Stimulated activated CD8-positive, alpha-beta memory T cell treated with anti-CD3 and anti-CD28 coated beads, Interleukin-12 subunit alpha, Interleukin-12 subunit beta, amount 100 ng/mL, for 24 hours (primary cell): ENCODE measurements around the gene ZBTB5.

ENCODE experiments used
- DNase-seq: peaks from one replicate; pipeline ENCODE4 v3.0.0-alpha.2; 2020; ENCODE audit errors: extremely low read depth

Gene ZBTB5

GRCh38 chr9:37424686-37425297 is 40.5 kb downstream of the ZBTB5 start:
- no peak for DNase-seq

GRCh38 chr9:37424204-37424685 is 41.0 kb downstream of the ZBTB5 start:
- no peak for DNase-seq

GRCh38 chr9:37423508-37423907 is 41.7 kb downstream of the ZBTB5 start:
- DNase-seq, result no peak

- DNase-seq, result peak; percentile 79
These were observed 42.8 kb downstream of the ZBTB5 start, which contains the start of gene GRHPR for GRCh38 chr9:37422289-37423104. TSS of gene GRHPR (plus strand) at chr9:37422696. CDS start at chr9:37422751, 55 bp downstream.

GRCh38 chr9:37421914-37422288 is 43.3 kb downstream of the ZBTB5 start:
- DNase-seq, result no peak

- no peak for DNase-seq
These were observed 44.7 kb downstream of the ZBTB5 start for GRCh38 chr9:37420271-37421215.

GRCh38 chr9:37419204-37419603 is 46.0 kb downstream of the ZBTB5 start:
- DNase-seq, result no peak

- no peak for DNase-seq
These were observed 47.2 kb downstream of the ZBTB5 start for GRCh38 chr9:37417857-37418618.

- DNase-seq, result no peak
These were observed 47.9 kb downstream of the ZBTB5 start for GRCh38 chr9:37417252-37417803.

- DNase-seq, result peak; percentile 41
These were observed 50.1 kb downstream of the ZBTB5 start for GRCh38 chr9:37415011-37415719.

GRCh38 chr9:37414503-37414943 is 50.7 kb downstream of the ZBTB5 start:
- DNase-seq, result no peak

GRCh38 chr9:37413311-37413710 is 51.9 kb downstream of the ZBTB5 start:
- no peak for DNase-seq

GRCh38 chr9:37412431-37413151 is 52.7 kb downstream of the ZBTB5 start:
- no peak for DNase-seq

- DNase-seq, result no peak
These were observed 54.1 kb downstream of the ZBTB5 start for GRCh38 chr9:37410969-37411785.

GRCh38 chr9:37410354-37410861 is 54.8 kb downstream of the ZBTB5 start:
- DNase-seq, result no peak

- peak; percentile 42 for DNase-seq
These were observed 56.1 kb downstream of the ZBTB5 start for GRCh38 chr9:37408933-37409710.

- no peak for DNase-seq
These were observed 57.8 kb downstream of the ZBTB5 start for GRCh38 chr9:37407468-37407867.
